H9 (cell line): ENCODE results near the gene TMEM44. TPM values are rescaled to one million over a fixed set of nuclear protein-coding genes. Genes with fewer than 3 reads are reported as not detected.

Experiments used
- DNase-seq: peaks from one replicate; pipeline ENCODE4 v3.0.0-alpha.2; 2017
- H2AFZ ChIP-seq: one replicate; pipeline ENCODE4 v1.6.1; 2013; ENCODE audit warnings: mild to moderate bottlenecking, low read length, control low read depth, moderate library complexity
- H2AK5ac ChIP-seq: 2 replicates; pipeline ENCODE4 v1.6.1; 2013; ENCODE audit warnings: low read length, control low read depth, mixed read lengths; ENCODE audit not compliant: insufficient read length
- H2BK120ac ChIP-seq: one replicate; pipeline ENCODE4 v1.6.1; 2013; ENCODE audit warnings: low read depth, mild to moderate bottlenecking, low read length, control low read depth, inconsistent platforms; ENCODE audit not compliant: poor library complexity, severe bottlenecking
- H2BK12ac ChIP-seq: 2 replicates; pipeline ENCODE4 v1.6.1; 2013; ENCODE audit warnings: low read length, control low read depth, mixed read lengths, low read depth; ENCODE audit not compliant: insufficient read length
- H2BK15ac ChIP-seq: 2 replicates; pipeline ENCODE4 v1.6.1; 2013; ENCODE audit warnings: low read depth, low read length, control low read depth
- H2BK20ac ChIP-seq: one replicate; pipeline ENCODE4 v1.6.1; 2013; ENCODE audit warnings: low read depth, mild to moderate bottlenecking, low read length, control low read depth, inconsistent platforms; ENCODE audit not compliant: poor library complexity, severe bottlenecking
- H2BK5ac ChIP-seq: 2 replicates; pipeline ENCODE4 v1.6.1; 2013; ENCODE audit warnings: low read length, control low read depth, mixed read lengths; ENCODE audit not compliant: insufficient read length
- H3K14ac ChIP-seq: 2 replicates; pipeline ENCODE4 v1.6.1; 2013; ENCODE audit warnings: low read length, control low read depth; ENCODE audit not compliant: insufficient read depth
- H3K18ac ChIP-seq: 2 replicates; pipeline ENCODE4 v1.6.1; 2013; ENCODE audit warnings: low read depth, mild to moderate bottlenecking, mixed read lengths, low read length, control low read depth; ENCODE audit not compliant: insufficient read length
- H3K23ac ChIP-seq: 2 replicates; pipeline ENCODE4 v1.6.1; 2013; ENCODE audit warnings: low read length, control low read depth, mixed read lengths, low read depth; ENCODE audit not compliant: insufficient read length
- H3K23me2 ChIP-seq: 2 replicates; pipeline ENCODE4 v1.6.1; 2013; ENCODE audit warnings: low read depth, mild to moderate bottlenecking, mixed read lengths, low read length, control low read depth; ENCODE audit not compliant: insufficient read length, poor library complexity, severe bottlenecking
- H3K27ac ChIP-seq: 2 replicates; pipeline ENCODE4 v1.5.1; 2013; ENCODE audit warnings: low read length, control low read depth, mixed read lengths, low read depth; ENCODE audit not compliant: insufficient read length
- H3K27me3 ChIP-seq: 2 replicates; pipeline ENCODE4 v1.6.1; 2013; ENCODE audit warnings: low read length, control low read depth, inconsistent platforms; ENCODE audit not compliant: insufficient read depth
- H3K4ac ChIP-seq: 2 replicates; pipeline ENCODE4 v1.6.1; 2013; ENCODE audit warnings: low read depth, mild to moderate bottlenecking, control low read depth, inconsistent platforms, low read length, moderate library complexity
- H3K4me1 ChIP-seq: 2 replicates; pipeline ENCODE4 v1.6.1; 2013; ENCODE audit warnings: low read length, control low read depth, inconsistent platforms; ENCODE audit not compliant: insufficient read depth
- H3K4me2 ChIP-seq: 2 replicates; pipeline ENCODE4 v1.6.1; 2013; ENCODE audit warnings: low read length, control low read depth, mixed read lengths; ENCODE audit not compliant: insufficient read length, insufficient read depth
- H3K56ac ChIP-seq: 2 replicates; pipeline ENCODE4 v1.6.1; 2013; ENCODE audit warnings: low read depth, mild to moderate bottlenecking, mixed read lengths, low read length, control low read depth; ENCODE audit not compliant: insufficient read length
- H3K79me1 ChIP-seq: 2 replicates; pipeline ENCODE4 v1.6.1; 2013; ENCODE audit warnings: low read depth, mild to moderate bottlenecking, moderate library complexity, low read length, control low read depth, inconsistent platforms; ENCODE audit not compliant: insufficient read depth, poor library complexity, severe bottlenecking
- H3K79me2 ChIP-seq: 2 replicates; pipeline ENCODE4 v1.6.1; 2013; ENCODE audit warnings: low read length, control low read depth, inconsistent platforms; ENCODE audit not compliant: insufficient read depth
- H3K9ac ChIP-seq: 2 replicates; pipeline ENCODE4 v1.6.1; 2013; ENCODE audit warnings: low read length, control low read depth, mixed read lengths; ENCODE audit not compliant: insufficient read length; ENCODE audit errors: extremely low read depth
- H3K9me3 ChIP-seq: one replicate; pipeline ENCODE4 v1.6.1; 2013; ENCODE audit warnings: low read depth, low read length, inconsistent platforms; ENCODE audit not compliant: control insufficient read depth
- H3T11ph ChIP-seq: one replicate; pipeline ENCODE4 v1.6.1; 2013; ENCODE audit warnings: mild to moderate bottlenecking, low read length, control low read depth, inconsistent platforms
- H4K20me1 ChIP-seq: one replicate; pipeline ENCODE4 v1.6.1; 2013; ENCODE audit not compliant: control insufficient read depth, insufficient read length, insufficient read depth
- H4K5ac ChIP-seq: 2 replicates; pipeline ENCODE4 v1.6.1; 2013; ENCODE audit warnings: low read depth, mild to moderate bottlenecking, mixed read lengths, low read length, control low read depth; ENCODE audit not compliant: insufficient read length
- H4K8ac ChIP-seq: replicated peaks from 2 replicates; pipeline ENCODE4 v1.6.1; 2013; ENCODE audit warnings: low read length, control low read depth, mixed read lengths, low read depth; ENCODE audit not compliant: insufficient read length
- H4K91ac ChIP-seq: 2 replicates; pipeline ENCODE4 v1.6.1; 2013; ENCODE audit warnings: low read depth, mild to moderate bottlenecking, moderate library complexity, mixed read lengths, low read length, control low read depth; ENCODE audit not compliant: insufficient read length
- H3K27ac Mint-ChIP-seq, 3 experiments: 2 replicates in 2 of 3; 3 replicates in 1 of 3; pipeline ENCODE4 v1.8.0; 2020 to 2021; ENCODE audit warnings: mixed read lengths in 3 of 3, mild to moderate bottlenecking in 1 of 3, moderate library complexity in 1 of 3
- H3K27me3 Mint-ChIP-seq: 2 replicates; pipeline ENCODE4 v1.8.0; 2021; ENCODE audit warnings: low read depth, mild to moderate bottlenecking, moderate library complexity, mixed read lengths
- H3K36me3 Mint-ChIP-seq, 3 experiments: 2 replicates in 2 of 3; 3 replicates in 1 of 3; pipeline ENCODE4 v1.8.0; 2020 to 2021; ENCODE audit warnings: low read depth in 3 of 3, mixed read lengths in 3 of 3; ENCODE audit not compliant: insufficient read depth in 1 of 3
- H3K4me1 Mint-ChIP-seq, 2 experiments: 2 replicates each; pipeline ENCODE4 v1.8.0; 2020; ENCODE audit warnings: mixed read lengths in 2 of 2
- H3K4me3 Mint-ChIP-seq, 2 experiments: 2 replicates in 1 of 2; 3 replicates in 1 of 2; pipeline ENCODE4 v1.8.0; 2020 to 2021; ENCODE audit warnings: mild to moderate bottlenecking in 2 of 2, mixed read lengths in 2 of 2, moderate library complexity in 1 of 2
- H3K9me3 Mint-ChIP-seq, 2 experiments: 2 replicates in 1 of 2; 3 replicates in 1 of 2; pipeline ENCODE4 v1.8.0; 2020; ENCODE audit warnings: mild to moderate bottlenecking in 2 of 2, mixed read lengths in 2 of 2, moderate library complexity in 1 of 2
- WGBS: extraction: QIAGEN DNeasy Blood & Tissue Kit; methylation state at CpG from one replicate; pipeline ENCODE4 v1.1.7; 2013; ENCODE audit warnings: missing lambda C conversion rate, low lambda C conversion rate, mixed read lengths; ENCODE audit not compliant: insufficient read length; ENCODE audit errors: extremely low coverage; 5-methylcytosine and 5-hydroxymethylcytosine counted together
- total RNA-seq: library from RNA; stranded (reverse); gene quantifications from 2 replicates; pipeline ENCODE4 v1.2.1, GENCODE V29; 2021
- TF ChIP-seq, protein P1 (sequence below): fragments of 200-600 bp; sonication (generic); conservative IDR thresholded peaks from 3 replicates; pipeline ENCODE4 v1.8.0; 2021; ENCODE audit warnings: antibody characterized with exemption, mild to moderate bottlenecking

The TMEM44 gene
- total RNA-seq, 1 experiment from 2014 or later, result 19.8 TPM

GRCh38 chr3:194676471-194676870, 43.3 kb upstream of the TMEM44 start:
- H3K9me3 ChIP-seq, result no peaks in the 10 kb centered on the region
- H3T11ph ChIP-seq, result no peak overlapping the region

More at GRCh38 chr3:194676471-194676870, 43.3 kb upstream of the TMEM44 start:
- Histone ChIP-seq H2BK12ac (no peak overlapping the region), H3K4ac (no peak overlapping the region), H3K27ac (no peak overlapping the region), H2BK20ac (no peak overlapping the region), H4K5ac (no peak overlapping the region), H3K79me1 (no peaks in the 10 kb centered on the region), H2AFZ (no peak overlapping the region), H3K4me1 (0 out of 2 replicates have a peak, but pooled peaks cover 2% of the 10 kb centered on the region), H2BK15ac (no peak overlapping the region), H3K18ac (no peak overlapping the region), H4K8ac (no peak overlapping the region), H3K23me2 (peaks cover 4% of the 10 kb centered on the region), H4K91ac (no peak overlapping the region), H3K23ac (no peak overlapping the region), H3K4me2 (no peak overlapping the region), H2BK5ac (no peak overlapping the region), H3K27me3 (no peaks in the 10 kb centered on the region), H4K20me1 (no peaks in the 10 kb centered on the region), H2AK5ac (no peak overlapping the region), H3K9ac (no peak overlapping the region), H3K14ac (no peak overlapping the region), H3K56ac (no peak overlapping the region), H2BK120ac (no peak overlapping the region), H3K79me2 (peaks cover 4% of the 10 kb centered on the region; the same call in 1 of the 2 replicates)
- Mint-ChIP-seq H3K9me3 (no peaks in the 10 kb centered on the region), H3K4me1 (peaks cover 2 to 3% of the 10 kb centered on the region in 2 experiments), H3K27ac (no peak overlapping the region), H3K36me3 (no peaks in the 10 kb centered on the region), H3K4me3 (no peak overlapping the region), H3K27me3 (peaks cover 45% of the 10 kb centered on the region)
- no CpG with 5 or more reads among the region's 1 CpG for WGBS
- TF ChIP-seq, protein P1, sequence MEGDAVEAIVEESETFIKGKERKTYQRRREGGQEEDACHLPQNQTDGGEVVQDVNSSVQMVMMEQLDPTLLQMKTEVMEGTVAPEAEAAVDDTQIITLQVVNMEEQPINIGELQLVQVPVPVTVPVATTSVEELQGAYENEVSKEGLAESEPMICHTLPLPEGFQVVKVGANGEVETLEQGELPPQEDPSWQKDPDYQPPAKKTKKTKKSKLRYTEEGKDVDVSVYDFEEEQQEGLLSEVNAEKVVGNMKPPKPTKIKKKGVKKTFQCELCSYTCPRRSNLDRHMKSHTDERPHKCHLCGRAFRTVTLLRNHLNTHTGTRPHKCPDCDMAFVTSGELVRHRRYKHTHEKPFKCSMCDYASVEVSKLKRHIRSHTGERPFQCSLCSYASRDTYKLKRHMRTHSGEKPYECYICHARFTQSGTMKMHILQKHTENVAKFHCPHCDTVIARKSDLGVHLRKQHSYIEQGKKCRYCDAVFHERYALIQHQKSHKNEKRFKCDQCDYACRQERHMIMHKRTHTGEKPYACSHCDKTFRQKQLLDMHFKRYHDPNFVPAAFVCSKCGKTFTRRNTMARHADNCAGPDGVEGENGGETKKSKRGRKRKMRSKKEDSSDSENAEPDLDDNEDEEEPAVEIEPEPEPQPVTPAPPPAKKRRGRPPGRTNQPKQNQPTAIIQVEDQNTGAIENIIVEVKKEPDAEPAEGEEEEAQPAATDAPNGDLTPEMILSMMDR, result no peak
- no peak for DNase-seq
